ENCODE measurements around the gene LHFPL6.

DNA sequence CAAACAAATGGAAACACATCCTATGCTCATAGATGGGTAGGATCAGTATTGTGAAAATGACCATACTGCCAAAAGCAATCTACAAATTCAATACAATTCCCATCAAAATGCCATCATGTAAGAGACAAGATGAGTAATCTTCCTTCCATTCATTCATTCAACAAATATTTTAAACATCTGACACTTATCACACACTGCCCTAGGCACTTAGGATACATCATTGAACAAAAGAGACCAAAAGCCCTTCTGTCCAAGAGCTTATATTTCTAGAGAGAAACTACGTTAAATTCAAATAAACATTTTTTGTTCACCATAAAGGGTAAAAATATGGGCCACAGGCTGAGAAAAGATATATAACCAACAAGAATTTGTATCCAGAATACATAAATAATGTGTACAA lies 20.5 kb upstream of the LHFPL6 start:
- TF ChIP-seq, protein P1, sequence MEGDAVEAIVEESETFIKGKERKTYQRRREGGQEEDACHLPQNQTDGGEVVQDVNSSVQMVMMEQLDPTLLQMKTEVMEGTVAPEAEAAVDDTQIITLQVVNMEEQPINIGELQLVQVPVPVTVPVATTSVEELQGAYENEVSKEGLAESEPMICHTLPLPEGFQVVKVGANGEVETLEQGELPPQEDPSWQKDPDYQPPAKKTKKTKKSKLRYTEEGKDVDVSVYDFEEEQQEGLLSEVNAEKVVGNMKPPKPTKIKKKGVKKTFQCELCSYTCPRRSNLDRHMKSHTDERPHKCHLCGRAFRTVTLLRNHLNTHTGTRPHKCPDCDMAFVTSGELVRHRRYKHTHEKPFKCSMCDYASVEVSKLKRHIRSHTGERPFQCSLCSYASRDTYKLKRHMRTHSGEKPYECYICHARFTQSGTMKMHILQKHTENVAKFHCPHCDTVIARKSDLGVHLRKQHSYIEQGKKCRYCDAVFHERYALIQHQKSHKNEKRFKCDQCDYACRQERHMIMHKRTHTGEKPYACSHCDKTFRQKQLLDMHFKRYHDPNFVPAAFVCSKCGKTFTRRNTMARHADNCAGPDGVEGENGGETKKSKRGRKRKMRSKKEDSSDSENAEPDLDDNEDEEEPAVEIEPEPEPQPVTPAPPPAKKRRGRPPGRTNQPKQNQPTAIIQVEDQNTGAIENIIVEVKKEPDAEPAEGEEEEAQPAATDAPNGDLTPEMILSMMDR (IDR thresholded peaks at IDR 0.05), result no peak
- no peak for TF ChIP-seq POLR2AphosphoS2 (conservative IDR thresholded peaks at IDR 0.05; ENCODE audit: low read length)
